Upper lobe of left lung (tissue), 6 donors: ENCODE data around the gene KCND2. TPM values are rescaled to one million over a fixed set of nuclear protein-coding genes. Genes with fewer than 3 reads are reported as not detected.

Source experiments
- ATAC-seq, 2 donors: fragments of 200-7000 bp; cut with Tn5 transposase; one replicate each; pipeline ENCODE4 v1.9.1; 2022; ENCODE audit warnings: mild to moderate bottlenecking in 2 of 2, moderate library complexity in 2 of 2; ENCODE audit not compliant: low FRiP score in 2 of 2
- DNase-seq, 2 donors: peaks; one replicate each; pipeline ENCODE4 v3.0.0-alpha.2; 2019 to 2020
- H3K27ac ChIP-seq, 4 donors: fragments of 200-600 bp; sonication (generic); one replicate each; pipeline ENCODE4 v1.5.1; 2016 to 2019
- H3K27me3 ChIP-seq, 4 donors: fragments of 200-600 bp; sonication (generic); one replicate each; pipeline ENCODE4 v1.5.1; 2017 to 2019
- H3K36me3 ChIP-seq, 4 donors: fragments of 200-600 bp; sonication (generic); one replicate each; pipeline ENCODE4 v1.5.1; 2016 to 2019
- H3K4me1 ChIP-seq, 4 donors: fragments of 200-600 bp; sonication (generic); one replicate each; pipeline ENCODE4 v1.5.1; 2018 to 2019
- H3K4me3 ChIP-seq, 4 donors: fragments of 200-600 bp; sonication (generic); one replicate each; pipeline ENCODE4 v1.5.1; 2017 to 2019; ENCODE audit warnings: mild to moderate bottlenecking in 2 of 4, moderate library complexity in 1 of 4
- H3K9me3 ChIP-seq, 4 donors: fragments of 200-600 bp; sonication (generic); one replicate each; pipeline ENCODE4 v1.5.1; 2018 to 2019
- CTCF ChIP-seq, 6 experiments: fragments of 450-650 bp in 4 of 6; fragments of 200-600 bp in 2 of 6; sonication (generic) in 2 of 6; IDR thresholded peaks; one replicate each; pipeline ENCODE4 v1.5.1; 2016 to 2019; ENCODE audit warnings: antibody characterized with exemption in 6 of 6
- EP300 ChIP-seq, 4 donors: sonication (generic); formaldehyde crosslinking; IDR thresholded peaks; one replicate each; pipeline ENCODE4 v1.5.1; 2017; ENCODE audit warnings: antibody characterized with exemption in 4 of 4, control low read depth in 2 of 4
- POLR2A ChIP-seq, 4 donors: fragments of 450-650 bp; IDR thresholded peaks; one replicate each; pipeline ENCODE4 v1.5.1; 2016 to 2017; ENCODE audit warnings: antibody characterized with exemption in 4 of 4, mild to moderate bottlenecking in 2 of 4
- POLR2AphosphoS5 ChIP-seq, 2 donors: sonication (generic); formaldehyde crosslinking; IDR thresholded peaks; one replicate each; pipeline ENCODE4 v1.5.1; 2017; ENCODE audit warnings: antibody characterized with exemption in 2 of 2
- WGBS, 2 donors: methylation state at CpG; one replicate each; pipeline ENCODE4 v1.1.5; 2017 to 2018; 5-methylcytosine and 5-hydroxymethylcytosine counted together
- total RNA-seq, 6 donors: library from RNA; depleted of rRNA in 4 of 6; stranded (reverse); fragments of >200 nt in 4 of 6; gene quantifications; one replicate each; pipeline versions ENCODE4 v1.1.0 to v1.2.1, GENCODE V29; 2016 to 2021
- donor health status: DM: no; HTN: no; CAD: no; lungs with moderate emphysema.
- donor health status: DM: no; HTN: yes; CAD: no; lungs with severe emphysema.

The KCND2 gene
- total RNA-seq, 6 donors from 2014 or later = under 0.01 to 0.67 (median 0.23) TPM; not detected in 2

GRCh38 chr7:120677535-120677934 is 404.6 kb downstream of the KCND2 start:
- Histone ChIP-seq H3K9me3 (no peaks in the 10 kb centered on the region), H3K4me1 (no peaks in the 10 kb centered on the region), H3K27me3 (no peaks in the 10 kb centered on the region), H3K27ac (no peak overlapping the region), H3K4me3 (no peak overlapping the region), H3K36me3 (no peaks in the 10 kb centered on the region)
- WGBS, 2 donors = 85 to 95% methylated on average over 1 of the region's 1 CpG
- TF ChIP-seq POLR2AphosphoS5 (IDR thresholded peaks at IDR 0.05) (no peak), CTCF (IDR thresholded peaks at IDR 0.05) (no peak), POLR2A (IDR thresholded peaks at IDR 0.05) (no peak)
- ATAC-seq (no peak), DNase-seq (no peak)

- Histone ChIP-seq H3K27me3 (no peaks in the 10 kb centered on the region), H3K4me3 (no peak overlapping the region), H3K36me3 (no peaks in the 10 kb centered on the region), H3K27ac (no peak overlapping the region), H3K4me1 (no peaks in the 10 kb centered on the region), H3K9me3 (no peaks in the 10 kb centered on the region)
- ATAC-seq (no peak), DNase-seq (no peak)
- no peak for TF ChIP-seq EP300 (IDR thresholded peaks at IDR 0.05)
- TF ChIP-seq CTCF (IDR thresholded peaks at IDR 0.05) = no peak
- no peak for TF ChIP-seq POLR2AphosphoS5 (IDR thresholded peaks at IDR 0.05)
- TF ChIP-seq POLR2A (IDR thresholded peaks at IDR 0.05) = no peak
- 82 to 97% methylated on average over 1 of the region's 1 CpG for WGBS, 2 donors
Observed at GRCh38 chr7:120680985-120681384, 408.0 kb downstream of the KCND2 start.

- no peaks in the 10 kb centered on the region for H3K4me1 ChIP-seq
- H3K9me3 ChIP-seq = no peaks in the 10 kb centered on the region
- no peaks in the 10 kb centered on the region for H3K27me3 ChIP-seq
- no peaks in the 10 kb centered on the region for H3K36me3 ChIP-seq
- 75 to 76% methylated on average over 6 of the region's 6 CpGs for WGBS, 2 donors
- H3K4me3 ChIP-seq = no peak overlapping the region
- no peak overlapping the region for H3K27ac ChIP-seq
- no peak for TF ChIP-seq CTCF (IDR thresholded peaks at IDR 0.05)
- no peak for TF ChIP-seq EP300 (IDR thresholded peaks at IDR 0.05)
- TF ChIP-seq POLR2A (IDR thresholded peaks at IDR 0.05) = no peak
- no peak for TF ChIP-seq POLR2AphosphoS5 (IDR thresholded peaks at IDR 0.05)
- ATAC-seq (no peak), DNase-seq (no peak)
Observed at GRCh38 chr7:120684463-120684862, 411.5 kb downstream of the KCND2 start.

GRCh38 chr7:120691915-120692314 is 418.9 kb downstream of the KCND2 start:
- 75 to 81% methylated on average over 2 of the region's 2 CpGs for WGBS, 2 donors
- H3K27me3 ChIP-seq = no peaks in the 10 kb centered on the region
- H3K4me3 ChIP-seq = no peak overlapping the region
- no peaks in the 10 kb centered on the region for H3K4me1 ChIP-seq
- H3K36me3 ChIP-seq = no peaks in the 10 kb centered on the region
- no peak for ATAC-seq
- TF ChIP-seq EP300 (IDR thresholded peaks at IDR 0.05) = no peak
- no peak for TF ChIP-seq POLR2A (IDR thresholded peaks at IDR 0.05)
- no peak for TF ChIP-seq CTCF (IDR thresholded peaks at IDR 0.05)
- TF ChIP-seq POLR2AphosphoS5 (IDR thresholded peaks at IDR 0.05) = no peak
- no peak overlapping the region for H3K27ac ChIP-seq
- DNase-seq = no peak
- no peaks in the 10 kb centered on the region for H3K9me3 ChIP-seq

- DNase-seq = no peak
- TF ChIP-seq EP300 (IDR thresholded peaks at IDR 0.05) (no peak), POLR2AphosphoS5 (IDR thresholded peaks at IDR 0.05) (no peak), POLR2A (IDR thresholded peaks at IDR 0.05) (no peak), CTCF (IDR thresholded peaks at IDR 0.05) (no peak)
- H3K4me1 ChIP-seq = no peaks in the 10 kb centered on the region
- no peaks in the 10 kb centered on the region for H3K36me3 ChIP-seq
- ATAC-seq = no peak
- H3K27me3 ChIP-seq = no peaks in the 10 kb centered on the region
- H3K9me3 ChIP-seq = no peaks in the 10 kb centered on the region
- no peak overlapping the region for H3K27ac ChIP-seq
- 60 to 76% methylated on average over 2 of the region's 2 CpGs for WGBS, 2 donors
- no peak overlapping the region for H3K4me3 ChIP-seq
Observed at GRCh38 chr7:120695848-120696247, 422.9 kb downstream of the KCND2 start.
